Measurements from ENCODE around the gene SLC2A5.
"Not testable (repeated sequence)": the region's sequence is repeated elsewhere in the genome, so short reads cannot be mapped to it uniquely, and the experiment has no call there.

SLC2A5 gene

GRCh38 chr1:8993962-8994675 lies 75.3 kb downstream of the SLC2A5 start:
- not testable (repeated sequence) for H3K27me3 ChIP-seq (ENCODE audit: low read length); H4K20me1 ChIP-seq (ENCODE audit: low read depth, low read length); H3K36me3 ChIP-seq (ENCODE audit: low read length); H3K4me3 ChIP-seq (ENCODE audit: insufficient read depth, low read length, poor library complexity, severe bottlenecking); H3K27ac ChIP-seq (ENCODE audit: low read depth, low read length); H3K4me2 ChIP-seq (ENCODE audit: low read depth, low read length, poor library complexity, severe bottlenecking); H3K79me2 ChIP-seq (ENCODE audit: insufficient read depth, low read length); H3K9me2 ChIP-seq (replicated peaks; ENCODE audit: insufficient read depth, low read length); H3K9me3 ChIP-seq (ENCODE audit: insufficient read depth, low read length); H3F3A ChIP-seq (ENCODE audit: insufficient read depth); H3K9ac ChIP-seq (ENCODE audit: low read length); H2AFZ ChIP-seq (ENCODE audit: low read depth, low read length, severe bottlenecking)

- no peak overlapping the region for H3K27ac ChIP-seq (ENCODE audit: low read depth, low read length)
- no peaks in the 10 kb centered on the region for H3K36me3 ChIP-seq (ENCODE audit: low read length)
- no peaks in the 10 kb centered on the region for H3F3A ChIP-seq (ENCODE audit: insufficient read depth)
- no peaks in the 10 kb centered on the region for H3K27me3 ChIP-seq (ENCODE audit: low read length)
- no peak overlapping the region for H2AFZ ChIP-seq (ENCODE audit: low read depth, low read length, severe bottlenecking)
- no peak overlapping the region for H3K4me2 ChIP-seq (ENCODE audit: low read depth, low read length, poor library complexity, severe bottlenecking)
- TF ChIP-seq EZH2phosphoT487 (conservative IDR thresholded peaks at IDR 0.05; ENCODE audit: low read length), result no peak
- TF ChIP-seq CTCF (IDR thresholded peaks at IDR 0.05; ENCODE audit: insufficient read depth, low read length, poor library complexity, severe bottlenecking), result no peak
- no peaks in the 10 kb centered on the region for H3K9me3 ChIP-seq (ENCODE audit: insufficient read depth, low read length)
- no peak overlapping the region for H3K9ac ChIP-seq (ENCODE audit: low read length)
- H3K79me2 ChIP-seq (ENCODE audit: insufficient read depth, low read length), result no peaks in the 10 kb centered on the region
- no peaks in the 10 kb centered on the region for H3K9me2 ChIP-seq (replicated peaks; ENCODE audit: insufficient read depth, low read length)
- no peak overlapping the region for H3K4me3 ChIP-seq (ENCODE audit: insufficient read depth, low read length, poor library complexity, severe bottlenecking)
- H4K20me1 ChIP-seq (ENCODE audit: low read depth, low read length), result no peaks in the 10 kb centered on the region
These were observed 76.3 kb downstream of the SLC2A5 start for GRCh38 chr1:8992936-8993687.

- no peaks in the 10 kb centered on the region for H4K20me1 ChIP-seq (ENCODE audit: low read depth, low read length)
- H2AFZ ChIP-seq (ENCODE audit: low read depth, low read length, severe bottlenecking), result no peak overlapping the region
- H3K9ac ChIP-seq (ENCODE audit: low read length), result no peak overlapping the region
- no peak for TF ChIP-seq EZH2phosphoT487 (conservative IDR thresholded peaks at IDR 0.05; ENCODE audit: low read length)
- TF ChIP-seq CTCF (IDR thresholded peaks at IDR 0.05; ENCODE audit: insufficient read depth, low read length, poor library complexity, severe bottlenecking), result no peak
- H3K36me3 ChIP-seq (ENCODE audit: low read length), result no peaks in the 10 kb centered on the region
- no peak overlapping the region for H3K4me2 ChIP-seq (ENCODE audit: low read depth, low read length, poor library complexity, severe bottlenecking)
- no peak overlapping the region for H3K27ac ChIP-seq (ENCODE audit: low read depth, low read length)
- H3K79me2 ChIP-seq (ENCODE audit: insufficient read depth, low read length), result no peaks in the 10 kb centered on the region
- H3K9me3 ChIP-seq (ENCODE audit: insufficient read depth, low read length), result no peaks in the 10 kb centered on the region
- H3K9me2 ChIP-seq (replicated peaks; ENCODE audit: insufficient read depth, low read length), result no peaks in the 10 kb centered on the region
- no peaks in the 10 kb centered on the region for H3F3A ChIP-seq (ENCODE audit: insufficient read depth)
- H3K4me3 ChIP-seq (ENCODE audit: insufficient read depth, low read length, poor library complexity, severe bottlenecking), result no peak overlapping the region
- H3K27me3 ChIP-seq (ENCODE audit: low read length), result no peaks in the 10 kb centered on the region
These were observed 79.6 kb downstream of the SLC2A5 start for GRCh38 chr1:8989821-8990220.

- Histone ChIP-seq H3K4me2 (ENCODE audit: low read depth, low read length, poor library complexity, severe bottlenecking) (no peak overlapping the region), H4K20me1 (ENCODE audit: low read depth, low read length) (no peaks in the 10 kb centered on the region), H3K9me2 (replicated peaks; ENCODE audit: insufficient read depth, low read length) (no peaks in the 10 kb centered on the region), H3K4me3 (ENCODE audit: insufficient read depth, low read length, poor library complexity, severe bottlenecking) (no peak overlapping the region), H3K79me2 (ENCODE audit: insufficient read depth, low read length) (no peaks in the 10 kb centered on the region), H3K9ac (ENCODE audit: low read length) (no peak overlapping the region), H3K36me3 (ENCODE audit: low read length) (no peaks in the 10 kb centered on the region), H3K27me3 (ENCODE audit: low read length) (no peaks in the 10 kb centered on the region), H3K27ac (ENCODE audit: low read depth, low read length) (no peak overlapping the region), H3F3A (ENCODE audit: insufficient read depth) (no peaks in the 10 kb centered on the region), H2AFZ (ENCODE audit: low read depth, low read length, severe bottlenecking) (no peak overlapping the region), H3K9me3 (ENCODE audit: insufficient read depth, low read length) (no peaks in the 10 kb centered on the region)
- no peak for TF ChIP-seq EZH2phosphoT487 (conservative IDR thresholded peaks at IDR 0.05; ENCODE audit: low read length)
- no peak for TF ChIP-seq CTCF (IDR thresholded peaks at IDR 0.05; ENCODE audit: insufficient read depth, low read length, poor library complexity, severe bottlenecking)
These were observed 80.4 kb downstream of the SLC2A5 start for GRCh38 chr1:8989061-8989460.
